Adrenal gland (tissue), 5 donors: ENCODE data around the gene ARHGAP30.

Experiments used
- CTCF ChIP-seq, 6 experiments: fragments of 450-650 bp in 4 of 6; fragments of 200-600 bp in 2 of 6; sonication (generic) in 1 of 6; IDR thresholded peaks; 1 replicate in 5 of 6; 2 replicates in 1 of 6; pipeline versions ENCODE4 v1.5.1 to v1.8.0; 2016 to 2021; ENCODE audit warnings: antibody characterized with exemption in 6 of 6, mild to moderate bottlenecking in 2 of 6, moderate library complexity in 1 of 6
- POLR2A ChIP-seq, 2 donors: fragments of 450-650 bp; IDR thresholded peaks; one replicate each; pipeline ENCODE4 v1.6.1; 2017; ENCODE audit warnings: antibody characterized with exemption in 2 of 2, mild to moderate bottlenecking in 2 of 2, moderate library complexity in 1 of 2
- donor health status: DM: no; HTN: no; CAD: no.

GRCh38 chr1:161091093-161091492, 21.4 kb upstream of the ARHGAP30 start:
- TF ChIP-seq CTCF (IDR thresholded peaks at IDR 0.05) (no peak), POLR2A (IDR thresholded peaks at IDR 0.05) (no peak)
